Activated CD8-positive, alpha-beta memory T cell treated with anti-CD3 and anti-CD28 coated beads, Interleukin-2, amount 10 ng/mL, durations not matched to agents 7 days and 5 days (primary cell): ENCODE results near the gene PIWIL4. TPM values are rescaled to one million over a fixed set of nuclear protein-coding genes. Genes with fewer than 3 reads are reported as not detected.

Experiments
- ATAC-seq: fragments of 150-1000 bp; cut with Tn5 transposase; one replicate; pipeline ENCODE4 v1.10.0; 2021; ENCODE audit warnings: moderate library complexity
- CTCF ChIA-PET: fragments of 350-600 bp; sonication (Branson Sonifier 250); formaldehyde crosslinking; loops from one replicate; lab custom pipeline; 2021; ENCODE audit warnings: antibody characterized with exemption; lab: Charles Lee
- DNase-seq: peaks from one replicate; pipeline ENCODE4 v3.0.0-alpha.2; 2020
- H3K27ac Mint-ChIP-seq: one replicate; pipeline ENCODE4 v1.8.0; 2021; ENCODE audit warnings: mild to moderate bottlenecking, mixed read lengths
- H3K27me3 Mint-ChIP-seq: one replicate; pipeline ENCODE4 v1.8.0; 2021; ENCODE audit warnings: mixed read lengths
- H3K36me3 Mint-ChIP-seq: one replicate; pipeline ENCODE4 v1.8.0; 2021; ENCODE audit warnings: mild to moderate bottlenecking, mixed read lengths
- H3K4me1 Mint-ChIP-seq: one replicate; pipeline ENCODE4 v1.8.0; 2021; ENCODE audit warnings: mixed read lengths
- H3K4me3 Mint-ChIP-seq: one replicate; pipeline ENCODE4 v1.8.0; 2021; ENCODE audit warnings: mild to moderate bottlenecking, moderate library complexity, mixed read lengths
- H3K9me3 Mint-ChIP-seq: one replicate; pipeline ENCODE4 v1.8.0; 2022; ENCODE audit warnings: low read depth, mixed read lengths
- total RNA-seq, 2 experiments: library from RNA; stranded (reverse); gene quantifications; one replicate each; pipeline ENCODE4 v1.2.3, GENCODE V29; 2021

PIWIL4 gene
- total RNA-seq, 2 experiments from 2014 or later, result 0.75 to 0.79 TPM

- H3K27ac Mint-ChIP-seq, result no peak overlapping the region
- no peak for ATAC-seq
- CTCF ChIA-PET, result no interaction called here
Observed at GRCh38 chr11:94583213-94583865, 16.2 kb downstream of the PIWIL4 start.

GRCh38 chr11:94583866-94584500, 16.8 kb downstream of the PIWIL4 start:
- H3K9me3 Mint-ChIP-seq, result no peaks in the 10 kb centered on the region
- DNase-seq (no peak), ATAC-seq (no peak)
- H3K4me3 Mint-ChIP-seq, result no peak overlapping the region
- H3K36me3 Mint-ChIP-seq, result no peaks in the 10 kb centered on the region
- CTCF ChIA-PET, result no interaction called here
- no peaks in the 10 kb centered on the region for H3K27me3 Mint-ChIP-seq
- no peaks in the 10 kb centered on the region for H3K4me1 Mint-ChIP-seq
- no peak overlapping the region for H3K27ac Mint-ChIP-seq

More at GRCh38 chr11:94583213-94583865, 16.2 kb downstream of the PIWIL4 start:
- no peak for DNase-seq
- Mint-ChIP-seq H3K4me1 (no peaks in the 10 kb centered on the region), H3K4me3 (no peak overlapping the region), H3K36me3 (no peaks in the 10 kb centered on the region), H3K27me3 (peaks cover under 1% of the 10 kb centered on the region), H3K9me3 (no peaks in the 10 kb centered on the region)

- no peaks in the 10 kb centered on the region for H3K27me3 Mint-ChIP-seq
- CTCF ChIA-PET, result no interaction called here
- H3K36me3 Mint-ChIP-seq, result no peaks in the 10 kb centered on the region
- H3K9me3 Mint-ChIP-seq, result no peaks in the 10 kb centered on the region
- H3K4me3 Mint-ChIP-seq, result no peak overlapping the region
- DNase-seq (no peak), ATAC-seq (no peak)
- no peaks in the 10 kb centered on the region for H3K4me1 Mint-ChIP-seq
- no peak overlapping the region for H3K27ac Mint-ChIP-seq
Observed at GRCh38 chr11:94584978-94585377, 17.8 kb downstream of the PIWIL4 start.

GRCh38 chr11:94585399-94585798, 18.2 kb downstream of the PIWIL4 start:
- H3K4me3 Mint-ChIP-seq, result no peak overlapping the region
- no peaks in the 10 kb centered on the region for H3K9me3 Mint-ChIP-seq
- H3K4me1 Mint-ChIP-seq, result no peaks in the 10 kb centered on the region
- H3K27ac Mint-ChIP-seq, result no peak overlapping the region
- ATAC-seq (no peak), DNase-seq (no peak)
- CTCF ChIA-PET, result no interaction called here
- H3K27me3 Mint-ChIP-seq, result no peaks in the 10 kb centered on the region
- no peaks in the 10 kb centered on the region for H3K36me3 Mint-ChIP-seq

GRCh38 chr11:94586546-94586945, 19.4 kb downstream of the PIWIL4 start:
- CTCF ChIA-PET, result no interaction called here
- Mint-ChIP-seq H3K36me3 (no peaks in the 10 kb centered on the region), H3K4me1 (no peaks in the 10 kb centered on the region), H3K27me3 (no peaks in the 10 kb centered on the region), H3K27ac (no peak overlapping the region), H3K9me3 (no peaks in the 10 kb centered on the region), H3K4me3 (no peak overlapping the region)
- DNase-seq, result no peak
- no peak for ATAC-seq

GRCh38 chr11:94586978-94587377, 19.8 kb downstream of the PIWIL4 start:
- H3K27ac Mint-ChIP-seq, result no peak overlapping the region
- H3K4me3 Mint-ChIP-seq, result no peak overlapping the region
- DNase-seq (no peak), ATAC-seq (no peak)
- H3K4me1 Mint-ChIP-seq, result no peaks in the 10 kb centered on the region
- CTCF ChIA-PET, result interaction anchor here (0.9 kb wide), 1 partner anchor 8 kb away, joined by 3 read pairs; no protein-coding TSS in a partner anchor
- H3K36me3 Mint-ChIP-seq, result no peaks in the 10 kb centered on the region
- H3K9me3 Mint-ChIP-seq, result no peaks in the 10 kb centered on the region
- no peaks in the 10 kb centered on the region for H3K27me3 Mint-ChIP-seq

GRCh38 chr11:94588366-94588942, 21.3 kb downstream of the PIWIL4 start:
- Mint-ChIP-seq H3K27ac (no peak overlapping the region), H3K4me1 (no peaks in the 10 kb centered on the region), H3K36me3 (no peaks in the 10 kb centered on the region), H3K27me3 (no peaks in the 10 kb centered on the region), H3K4me3 (no peak overlapping the region), H3K9me3 (no peaks in the 10 kb centered on the region)
- CTCF ChIA-PET, result no interaction called here
- no peak for ATAC-seq
- no peak for DNase-seq

- DNase-seq (no peak), ATAC-seq (no peak)
- Mint-ChIP-seq H3K27me3 (no peaks in the 10 kb centered on the region), H3K4me1 (no peaks in the 10 kb centered on the region), H3K9me3 (no peaks in the 10 kb centered on the region), H3K4me3 (no peak overlapping the region), H3K36me3 (no peaks in the 10 kb centered on the region), H3K27ac (no peak overlapping the region)
- CTCF ChIA-PET, result interaction anchor here (1.5 kb wide), 1 partner anchor 33 kb away, joined by 3 read pairs; no protein-coding TSS in a partner anchor
Observed at GRCh38 chr11:94590352-94591041, 23.3 kb downstream of the PIWIL4 start.

- no peaks in the 10 kb centered on the region for H3K27me3 Mint-ChIP-seq
- H3K9me3 Mint-ChIP-seq, result no peaks in the 10 kb centered on the region
- ATAC-seq, result no peak
- CTCF ChIA-PET, result no interaction called here
- no peak for DNase-seq
- no peaks in the 10 kb centered on the region for H3K4me1 Mint-ChIP-seq
- no peak overlapping the region for H3K27ac Mint-ChIP-seq
- H3K4me3 Mint-ChIP-seq, result no peak overlapping the region
- no peaks in the 10 kb centered on the region for H3K36me3 Mint-ChIP-seq
Observed at GRCh38 chr11:94593030-94593429, 25.9 kb downstream of the PIWIL4 start.

- no peak for DNase-seq
- Mint-ChIP-seq H3K9me3 (no peaks in the 10 kb centered on the region), H3K27me3 (no peaks in the 10 kb centered on the region), H3K27ac (no peak overlapping the region), H3K4me1 (no peaks in the 10 kb centered on the region), H3K36me3 (no peaks in the 10 kb centered on the region), H3K4me3 (no peak overlapping the region)
- CTCF ChIA-PET, result interaction anchor here (1.0 kb wide), 1 partner anchor 8 kb away, joined by 3 read pairs; no protein-coding TSS in a partner anchor
- ATAC-seq, result no peak
Observed at GRCh38 chr11:94595076-94595475, 27.9 kb downstream of the PIWIL4 start.

- H3K9me3 Mint-ChIP-seq, result no peaks in the 10 kb centered on the region
- DNase-seq (no peak), ATAC-seq (no peak)
- no peak overlapping the region for H3K27ac Mint-ChIP-seq
- H3K4me3 Mint-ChIP-seq, result no peak overlapping the region
- no peaks in the 10 kb centered on the region for H3K4me1 Mint-ChIP-seq
- CTCF ChIA-PET, result no interaction called here
- no peaks in the 10 kb centered on the region for H3K36me3 Mint-ChIP-seq
- H3K27me3 Mint-ChIP-seq, result no peaks in the 10 kb centered on the region
Observed at GRCh38 chr11:94597896-94598295, 30.7 kb downstream of the PIWIL4 start.

GRCh38 chr11:94599510-94599909, 32.3 kb downstream of the PIWIL4 start:
- DNase-seq, result no peak
- Mint-ChIP-seq H3K27me3 (no peaks in the 10 kb centered on the region), H3K4me3 (no peak overlapping the region), H3K4me1 (no peaks in the 10 kb centered on the region), H3K36me3 (no peaks in the 10 kb centered on the region), H3K27ac (no peak overlapping the region), H3K9me3 (no peaks in the 10 kb centered on the region)
- CTCF ChIA-PET, result no interaction called here
- no peak for ATAC-seq

- H3K4me3 Mint-ChIP-seq, result no peak overlapping the region
- H3K9me3 Mint-ChIP-seq, result no peaks in the 10 kb centered on the region
- CTCF ChIA-PET, result no interaction called here
- no peaks in the 10 kb centered on the region for H3K27me3 Mint-ChIP-seq
- H3K36me3 Mint-ChIP-seq, result no peaks in the 10 kb centered on the region
- no peaks in the 10 kb centered on the region for H3K4me1 Mint-ChIP-seq
- DNase-seq (no peak), ATAC-seq (no peak)
- H3K27ac Mint-ChIP-seq, result no peak overlapping the region
Observed at GRCh38 chr11:94602430-94603372, 35.5 kb downstream of the PIWIL4 start.
